ENCODE data around the gene KMT2E.

The KMT2E gene

DNA sequence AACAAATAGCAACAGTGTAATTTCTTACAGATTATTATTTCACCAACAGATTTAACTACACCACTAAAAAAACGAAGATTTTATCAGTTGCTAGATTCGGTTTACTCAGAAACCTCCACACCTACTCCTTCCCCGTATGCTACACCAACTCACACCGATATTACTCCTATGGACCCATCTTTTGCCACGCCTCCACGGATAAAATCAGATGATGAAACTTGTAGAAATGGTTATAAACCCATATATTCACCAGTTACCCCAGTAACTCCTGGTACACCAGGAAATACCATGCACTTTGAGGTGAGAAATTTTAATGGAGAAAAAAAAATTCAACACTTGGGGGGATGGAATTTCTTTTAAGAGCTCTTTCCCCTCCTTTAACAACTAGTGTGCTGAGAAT, 92.5 kb downstream of the KMT2E start:
- TF ChIP-seq, protein P1, sequence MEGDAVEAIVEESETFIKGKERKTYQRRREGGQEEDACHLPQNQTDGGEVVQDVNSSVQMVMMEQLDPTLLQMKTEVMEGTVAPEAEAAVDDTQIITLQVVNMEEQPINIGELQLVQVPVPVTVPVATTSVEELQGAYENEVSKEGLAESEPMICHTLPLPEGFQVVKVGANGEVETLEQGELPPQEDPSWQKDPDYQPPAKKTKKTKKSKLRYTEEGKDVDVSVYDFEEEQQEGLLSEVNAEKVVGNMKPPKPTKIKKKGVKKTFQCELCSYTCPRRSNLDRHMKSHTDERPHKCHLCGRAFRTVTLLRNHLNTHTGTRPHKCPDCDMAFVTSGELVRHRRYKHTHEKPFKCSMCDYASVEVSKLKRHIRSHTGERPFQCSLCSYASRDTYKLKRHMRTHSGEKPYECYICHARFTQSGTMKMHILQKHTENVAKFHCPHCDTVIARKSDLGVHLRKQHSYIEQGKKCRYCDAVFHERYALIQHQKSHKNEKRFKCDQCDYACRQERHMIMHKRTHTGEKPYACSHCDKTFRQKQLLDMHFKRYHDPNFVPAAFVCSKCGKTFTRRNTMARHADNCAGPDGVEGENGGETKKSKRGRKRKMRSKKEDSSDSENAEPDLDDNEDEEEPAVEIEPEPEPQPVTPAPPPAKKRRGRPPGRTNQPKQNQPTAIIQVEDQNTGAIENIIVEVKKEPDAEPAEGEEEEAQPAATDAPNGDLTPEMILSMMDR (IDR thresholded peaks at IDR 0.05; ENCODE audit: low read depth, low read length) = no peak
- no peak for DNase-seq (ENCODE audit: extremely low read depth, low read depth)

DNA sequence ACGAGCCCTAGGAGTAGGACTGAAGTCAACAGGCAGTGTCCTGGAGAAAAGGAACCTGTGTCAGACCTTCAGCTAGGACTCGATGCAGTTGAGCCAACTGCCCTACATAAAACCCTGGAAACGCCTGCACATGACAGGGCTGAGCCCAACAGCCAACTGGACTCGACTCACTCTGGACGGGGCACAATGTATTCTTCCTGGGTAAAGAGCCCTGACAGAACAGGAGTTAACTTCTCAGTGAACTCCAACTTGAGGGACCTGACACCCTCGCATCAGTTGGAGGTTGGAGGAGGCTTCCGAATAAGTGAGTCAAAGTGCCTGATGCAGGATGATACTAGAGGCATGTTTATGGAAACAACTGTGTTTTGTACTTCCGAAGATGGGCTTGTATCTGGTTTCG, 93.5 kb downstream of the KMT2E start:
- DNase-seq (ENCODE audit: extremely low read depth, low read depth) = no peak

GRCh38 chr7:105112440-105113418, 98.7 kb downstream of the KMT2E start:
- no peak for DNase-seq (ENCODE audit: extremely low read depth, low read depth)

More for the DNA sequence above, 93.5 kb downstream of the KMT2E start:
- TF ChIP-seq, protein P1 (IDR thresholded peaks at IDR 0.05; ENCODE audit: low read depth, low read length) = no peak

GRCh38 chr7:105118612-105119600, 104.9 kb downstream of the KMT2E start:
- no peak for DNase-seq (ENCODE audit: extremely low read depth, low read depth)
- TF ChIP-seq, protein P1 (IDR thresholded peaks at IDR 0.05; ENCODE audit: low read depth, low read length) = no peak

More at GRCh38 chr7:105112440-105113418, 98.7 kb downstream of the KMT2E start:
- TF ChIP-seq, protein P1 (IDR thresholded peaks at IDR 0.05; ENCODE audit: low read depth, low read length) = no peak

GRCh38 chr7:105122619-105123018, 108.6 kb downstream of the KMT2E start:
- no peak for DNase-seq (ENCODE audit: extremely low read depth, low read depth)

DNA sequence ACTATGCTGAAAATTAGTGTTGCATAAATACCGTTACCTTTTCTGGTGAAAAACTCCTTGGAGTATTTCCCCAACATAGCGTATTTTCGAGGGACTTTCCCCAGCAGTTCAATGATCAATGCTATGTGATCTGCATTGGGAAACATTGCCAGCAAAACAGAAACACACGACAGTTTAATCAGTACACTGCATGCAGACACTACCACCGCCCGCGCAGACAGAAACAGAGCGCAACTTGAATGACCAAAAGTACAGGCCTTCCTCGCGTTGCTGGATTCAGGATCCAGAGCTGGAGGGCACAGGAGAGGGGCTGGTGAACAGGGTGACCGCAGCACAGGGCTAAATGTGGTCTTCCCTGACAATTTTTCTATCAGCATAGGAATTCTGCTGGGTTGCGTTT, 111.7 kb downstream of the KMT2E start:
- no peak for DNase-seq (ENCODE audit: extremely low read depth, low read depth)

More at GRCh38 chr7:105122619-105123018, 108.6 kb downstream of the KMT2E start:
- TF ChIP-seq, protein P1 (IDR thresholded peaks at IDR 0.05; ENCODE audit: low read depth, low read length) = no peak

More for the DNA sequence above, 111.7 kb downstream of the KMT2E start:
- TF ChIP-seq, protein P1 (IDR thresholded peaks at IDR 0.05; ENCODE audit: low read depth, low read length) = no peak
